HCEC 1CT (cell line): ENCODE data around the gene PPP1R16B.
A peak's percentile ranks its signal among the peaks of the same experiment; 100 is the strongest.
"Not testable (repeated sequence)": the region's sequence is repeated elsewhere in the genome, so short reads cannot be mapped to it uniquely, and the experiment has no call there.

ENCODE experiments used
- DNase-seq: peaks from one replicate; pipeline ENCODE4 v3.0.0-alpha.2; 2017

Gene PPP1R16B

DNA sequence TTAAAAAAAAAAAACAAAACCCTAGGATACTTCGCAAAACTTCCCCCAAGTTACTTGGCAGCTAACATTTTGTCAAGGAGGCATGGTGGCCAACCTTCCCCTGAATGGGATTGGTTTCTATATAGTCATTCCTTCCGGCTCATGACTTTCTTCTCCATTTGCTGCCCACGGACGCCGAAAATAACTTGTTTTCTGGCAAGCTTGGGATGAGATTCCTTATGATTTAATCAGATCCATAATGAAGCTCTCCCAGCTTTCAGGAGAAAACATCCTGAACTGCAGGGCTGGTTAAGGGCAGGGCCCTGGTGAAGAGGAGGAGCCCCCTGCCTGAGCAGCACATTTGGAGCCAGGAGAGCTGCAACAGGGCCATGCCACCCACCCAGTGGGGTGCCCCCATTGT is 49.9 kb downstream of the PPP1R16B start:
- DNase-seq, result peak; percentile 14

DNA sequence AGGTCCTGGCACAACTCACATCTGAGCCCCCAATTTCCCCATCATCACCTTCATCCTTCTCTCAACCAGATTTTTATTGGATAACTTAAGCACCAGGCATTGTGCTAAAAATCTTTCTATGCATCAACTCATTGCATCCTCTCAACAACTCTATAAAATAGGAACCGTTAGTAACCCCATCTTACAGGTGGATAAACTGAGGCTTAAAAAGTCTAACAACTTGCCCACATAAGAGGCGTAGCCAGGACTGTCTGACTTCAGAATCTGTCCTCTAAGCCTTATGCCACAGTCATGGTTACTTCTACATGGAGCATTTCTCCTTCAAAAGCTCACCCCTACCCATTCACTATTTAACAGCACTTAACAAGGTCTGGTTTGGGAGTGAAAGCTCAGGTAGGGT is 51.1 kb downstream of the PPP1R16B start:
- no peak for DNase-seq

- no peak for DNase-seq
Observed at GRCh38 chr20:38857703-38858102, 52.2 kb downstream of the PPP1R16B start.

GRCh38 chr20:38859070-38859690 is 53.7 kb downstream of the PPP1R16B start:
- DNase-seq, result no peak

DNA sequence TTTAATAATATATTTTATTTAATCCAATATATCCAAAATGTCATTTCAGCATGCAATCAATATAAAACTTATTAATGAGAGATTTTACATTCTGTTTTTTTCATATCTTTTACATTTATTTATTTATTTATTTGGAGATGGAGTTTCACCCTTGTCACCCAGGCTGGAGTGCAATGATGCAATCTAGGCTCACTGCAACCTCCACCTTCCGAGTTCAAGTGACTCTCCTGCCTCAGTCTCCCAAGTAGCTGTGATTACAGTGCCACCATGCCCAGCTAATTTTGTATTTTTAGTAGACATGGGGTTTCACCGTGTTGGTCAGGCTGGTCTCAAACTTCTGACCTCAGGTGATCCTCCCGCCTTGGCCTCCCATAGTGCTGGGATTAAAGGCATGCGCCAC is 54.4 kb downstream of the PPP1R16B start:
- not testable (repeated sequence) for DNase-seq

GRCh38 chr20:38861071-38861401 is 55.5 kb downstream of the PPP1R16B start:
- DNase-seq, result no peak

DNA sequence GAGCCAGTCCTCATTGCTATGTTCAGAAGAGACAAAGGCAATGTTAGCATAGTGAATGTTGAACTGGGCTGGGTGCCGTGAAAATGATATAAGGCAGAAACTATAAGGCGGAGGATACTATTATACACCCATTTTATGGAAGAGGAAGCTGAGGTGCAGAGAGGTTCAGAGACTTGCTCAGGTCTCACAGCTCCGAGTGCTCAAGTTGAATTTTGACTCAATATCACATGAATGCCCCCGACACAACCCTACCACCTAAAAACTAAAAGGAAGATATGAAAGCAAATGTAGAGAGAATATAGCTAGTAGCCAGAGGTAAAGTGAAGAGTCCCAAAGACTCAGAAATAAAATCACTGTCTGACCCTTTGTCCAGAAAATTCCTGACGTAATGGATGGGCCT is 56.7 kb downstream of the PPP1R16B start:
- DNase-seq, result no peak

- DNase-seq, result no peak
Observed at GRCh38 chr20:38863024-38863851, 57.7 kb downstream of the PPP1R16B start.

GRCh38 chr20:38864662-38865061 is 59.2 kb downstream of the PPP1R16B start:
- no peak for DNase-seq

DNA sequence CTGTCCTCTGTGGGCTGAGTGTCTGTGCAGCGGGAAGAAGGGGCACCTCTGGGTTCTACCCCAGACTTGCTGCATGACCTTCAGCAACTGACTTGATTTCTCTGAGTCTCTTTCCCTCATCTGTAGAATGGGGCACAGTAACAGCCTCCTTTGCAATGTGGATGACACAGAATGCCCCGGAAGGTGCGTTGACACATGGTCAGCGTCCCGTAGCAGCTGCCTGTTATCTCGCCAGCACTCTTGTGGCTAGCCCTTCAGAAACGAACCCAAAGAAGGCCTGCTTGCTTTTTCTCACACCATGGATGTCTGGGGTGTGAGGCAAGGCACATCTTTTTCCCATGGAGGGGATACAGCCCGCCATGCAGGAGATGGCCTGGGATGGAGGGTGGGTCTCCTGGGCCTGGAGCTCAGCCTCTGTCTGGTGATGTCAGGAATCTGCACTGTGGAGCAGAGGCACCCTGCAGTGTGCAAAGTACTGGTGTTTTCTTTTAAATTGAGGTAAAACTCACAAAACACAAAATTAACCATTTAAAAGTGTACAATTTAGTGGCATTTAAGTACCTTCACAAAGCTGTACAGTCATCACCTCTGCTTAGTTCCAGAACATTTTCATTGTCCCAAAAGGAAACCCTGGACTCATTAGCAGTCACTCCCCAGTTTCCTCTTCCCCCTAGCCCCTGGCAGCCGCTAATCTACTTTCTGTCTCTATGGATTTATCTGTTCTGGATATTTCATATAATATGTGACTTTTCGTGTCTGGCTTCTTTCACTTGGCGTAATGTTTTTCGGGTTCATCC is 61.0 kb downstream of the PPP1R16B start:
- DNase-seq, result no peak

GRCh38 chr20:38867062-38867359 is 61.5 kb downstream of the PPP1R16B start:
- no peak for DNase-seq

DNA sequence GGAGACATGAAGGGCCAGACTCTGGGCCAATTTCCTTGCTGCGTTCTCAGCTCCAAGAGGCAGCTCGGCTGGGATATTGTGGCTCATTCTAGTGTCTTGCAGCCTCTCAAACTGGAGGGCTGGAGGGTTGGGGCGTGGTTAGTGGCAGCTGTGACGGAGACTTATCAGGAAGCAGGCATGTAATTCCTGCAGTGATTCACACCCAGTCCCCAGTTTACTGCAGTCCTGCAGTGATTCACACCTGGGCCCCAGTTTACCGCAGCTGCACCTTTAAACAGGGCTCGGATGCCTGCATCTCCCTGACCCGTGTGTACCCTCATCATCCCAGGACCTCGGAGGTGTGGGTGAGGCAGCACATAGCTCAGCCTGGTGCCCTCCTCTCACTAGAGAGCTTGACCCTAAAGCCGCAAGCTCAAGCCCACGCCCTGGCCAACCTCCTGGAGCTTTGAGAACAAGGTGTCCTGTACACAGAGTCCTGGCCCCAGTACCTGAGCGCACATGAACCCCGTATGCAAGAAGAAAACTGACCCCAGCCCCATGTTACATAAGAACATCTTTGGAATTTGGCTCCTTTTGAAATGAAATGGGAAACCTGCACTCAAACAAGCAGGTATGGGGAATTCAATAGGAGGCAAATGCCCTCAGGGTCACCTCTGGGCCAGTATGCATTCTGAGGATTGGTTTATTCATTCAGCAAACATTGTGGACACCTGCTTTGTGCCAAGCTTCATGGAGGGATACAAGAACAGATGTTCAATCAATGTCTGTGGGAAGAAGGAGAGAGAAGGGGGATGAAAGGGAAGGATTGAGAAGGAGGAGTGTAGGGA is 65.4 kb downstream of the PPP1R16B start:
- DNase-seq, result no peak

DNA sequence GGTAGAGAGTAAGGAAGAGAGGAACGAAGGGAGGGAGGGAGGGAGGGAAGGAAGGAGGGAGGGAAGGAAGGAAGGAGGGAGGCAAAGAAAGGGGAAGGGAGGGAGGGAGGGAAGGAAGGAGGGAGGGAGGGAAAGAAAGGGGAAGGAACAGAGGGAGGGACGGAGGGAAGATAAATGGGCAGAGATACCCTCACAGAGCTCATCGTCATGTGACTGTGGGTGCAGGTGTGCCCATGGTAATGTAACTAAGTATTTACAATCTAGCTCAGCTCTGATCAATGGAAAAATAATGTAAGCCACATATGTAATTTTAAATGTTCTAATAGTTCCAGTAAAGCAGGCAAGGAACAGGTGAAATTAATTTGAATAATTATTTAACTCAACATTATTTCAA is 66.1 kb downstream of the PPP1R16B start:
- no peak for DNase-seq

GRCh38 chr20:38872036-38872435 is 66.5 kb downstream of the PPP1R16B start:
- no peak for DNase-seq

GRCh38 chr20:38872491-38873049 is 67.1 kb downstream of the PPP1R16B start:
- no peak for DNase-seq

GRCh38 chr20:38873050-38873581 is 67.6 kb downstream of the PPP1R16B start:
- no peak for DNase-seq

- DNase-seq, result no peak
Observed at GRCh38 chr20:38874460-38875174, 69.1 kb downstream of the PPP1R16B start.

- no peak for DNase-seq
Observed at GRCh38 chr20:38875175-38875993, 69.9 kb downstream of the PPP1R16B start.

DNA sequence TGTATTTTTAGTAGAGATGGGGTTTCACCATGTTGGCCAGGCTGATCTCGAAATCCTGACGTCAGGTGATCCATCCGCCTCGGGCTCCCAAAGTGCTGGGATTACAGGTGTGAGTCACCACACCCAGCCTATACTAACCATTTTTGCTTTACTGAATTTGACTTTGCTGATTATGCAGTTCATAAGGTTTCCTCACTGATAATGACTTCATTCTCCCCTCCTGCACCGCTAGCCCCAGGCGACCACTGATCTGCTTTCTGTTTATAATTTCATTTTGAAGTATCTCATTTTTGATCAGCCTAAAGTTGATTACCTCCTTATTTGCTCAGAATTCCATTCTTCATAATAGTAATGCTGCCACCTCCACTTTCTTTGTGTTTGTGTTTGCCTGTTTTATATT is 72.0 kb downstream of the PPP1R16B start:
- DNase-seq, result no peak

GRCh38 chr20:38878866-38879265 is 73.4 kb downstream of the PPP1R16B start:
- DNase-seq, result no peak
